ENCODE measurements around the gene PIK3R5.
A peak's percentile ranks its signal among the peaks of the same experiment; 100 is the strongest.
"Not testable (repeated sequence)": the region's sequence is repeated elsewhere in the genome, so short reads cannot be mapped to it uniquely, and the experiment has no call there.

PIK3R5 gene

GRCh38 chr17:8872705-8873435 is 92.6 kb downstream of the PIK3R5 start:
- DNase-seq, result peak; percentile 54

DNA sequence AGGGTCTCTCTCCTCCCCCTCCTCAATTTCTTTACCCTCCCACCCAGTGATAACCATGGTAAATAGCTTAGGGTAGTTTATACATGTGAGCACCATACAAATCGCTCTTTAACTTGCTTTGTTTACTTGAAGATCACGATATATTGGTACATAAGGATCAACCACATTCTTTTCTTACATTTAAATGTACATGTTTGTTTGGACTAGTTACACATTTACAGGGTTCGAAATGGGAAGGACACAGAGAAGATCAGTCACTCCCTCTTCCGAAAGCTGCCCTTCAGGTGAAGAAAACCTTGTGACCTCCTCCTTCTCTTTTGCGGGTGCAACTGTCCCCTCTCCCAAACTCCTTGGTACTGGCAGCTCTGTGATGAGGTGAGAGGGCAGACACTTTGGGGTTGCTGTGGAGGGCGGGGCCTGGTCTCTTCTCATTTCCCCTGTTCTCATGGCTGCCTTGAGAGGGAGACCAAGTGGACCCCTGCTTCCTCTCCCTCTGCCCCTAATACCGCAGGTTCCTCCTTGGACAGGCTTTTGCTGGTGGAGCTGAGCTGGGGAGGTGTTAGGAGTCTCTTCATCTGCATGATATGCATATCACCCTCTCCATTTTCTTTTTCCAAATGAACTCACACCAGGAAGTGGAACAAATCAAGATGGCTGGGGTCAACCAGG is 93.3 kb downstream of the PIK3R5 start:
- no peak for DNase-seq

DNA sequence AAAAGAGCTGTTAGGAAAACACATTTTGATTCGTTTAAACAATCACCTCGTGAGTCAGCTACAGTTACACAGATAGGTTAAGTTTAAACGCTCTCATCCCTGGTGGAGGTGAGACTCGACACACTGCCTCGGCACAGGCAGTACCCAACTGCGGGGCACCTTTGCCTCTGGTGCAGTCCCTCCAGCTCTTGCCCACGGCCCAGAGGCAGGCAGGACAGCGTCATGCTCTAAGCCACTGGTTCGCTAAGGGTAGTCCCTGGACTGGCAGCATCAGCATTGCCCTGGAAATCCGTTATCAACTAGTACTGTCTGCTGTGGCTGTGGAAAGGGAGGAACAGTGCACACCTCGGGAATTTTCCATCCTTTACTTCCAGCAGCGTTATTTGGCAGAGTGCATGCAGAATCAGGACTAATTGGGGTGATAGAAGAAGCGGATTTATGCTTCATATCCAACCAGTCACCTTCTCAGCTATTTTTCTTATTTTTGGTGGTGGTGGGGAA is 94.4 kb downstream of the PIK3R5 start:
- peak; percentile 17 for DNase-seq

- DNase-seq, result no peak
These were observed 95.0 kb downstream of the PIK3R5 start for GRCh38 chr17:8870406-8871040.

DNA sequence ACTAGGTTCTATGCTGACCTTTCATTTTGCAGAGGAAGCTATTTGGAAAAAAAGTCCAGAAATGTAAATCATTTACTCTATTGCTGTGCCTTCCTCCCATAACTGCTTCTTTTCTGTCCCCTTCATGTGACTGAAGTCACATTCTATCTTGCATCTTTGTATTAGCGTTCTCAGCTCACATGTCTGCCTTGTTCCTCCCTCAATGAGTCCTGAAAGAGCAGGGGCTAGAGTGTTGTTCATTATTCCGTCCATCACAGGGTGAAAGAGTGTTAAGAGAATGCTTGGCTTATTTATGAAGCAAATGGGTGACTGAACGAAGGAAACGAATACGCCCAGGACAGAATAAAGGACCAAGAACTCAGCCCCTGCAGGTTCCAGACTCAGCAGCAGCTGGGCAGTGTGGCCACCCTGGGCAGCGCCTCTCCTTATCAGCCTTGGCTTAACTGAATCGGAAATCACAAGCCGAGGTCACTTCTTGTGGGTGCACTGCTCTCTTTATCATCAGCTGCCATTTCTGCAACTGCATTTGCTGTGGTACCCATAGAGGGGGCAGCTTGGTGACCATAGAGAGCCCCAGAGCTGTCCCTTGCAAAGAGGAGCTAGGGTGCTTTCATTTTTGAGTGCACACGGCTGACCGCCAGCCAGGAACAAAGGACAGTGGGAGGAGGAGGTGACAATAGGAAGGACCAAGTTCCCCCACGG is 96.2 kb downstream of the PIK3R5 start:
- no peak for DNase-seq

DNA sequence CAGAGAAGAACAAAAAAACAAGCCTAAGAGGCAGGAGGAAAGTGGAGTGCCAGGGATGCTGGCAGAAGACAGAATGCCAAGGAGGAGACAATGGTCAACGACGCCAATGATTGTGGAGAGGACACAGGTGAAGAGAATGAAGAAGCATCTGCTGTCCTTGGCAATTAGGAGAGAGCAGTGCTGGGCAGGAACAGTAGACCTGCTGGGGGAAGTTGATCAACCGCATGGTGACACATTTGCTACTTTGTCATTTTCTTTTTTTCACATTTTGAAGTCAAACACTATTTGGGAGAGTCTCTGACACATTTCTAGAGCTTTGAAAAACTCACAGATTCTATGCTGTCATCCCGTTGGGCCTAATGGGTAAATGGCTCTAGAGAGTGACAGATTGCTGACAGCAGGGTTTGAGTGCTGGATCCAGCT is 97.0 kb downstream of the PIK3R5 start:
- no peak for DNase-seq

- DNase-seq, result no peak
These were observed 97.4 kb downstream of the PIK3R5 start for GRCh38 chr17:8868092-8868491.

DNA sequence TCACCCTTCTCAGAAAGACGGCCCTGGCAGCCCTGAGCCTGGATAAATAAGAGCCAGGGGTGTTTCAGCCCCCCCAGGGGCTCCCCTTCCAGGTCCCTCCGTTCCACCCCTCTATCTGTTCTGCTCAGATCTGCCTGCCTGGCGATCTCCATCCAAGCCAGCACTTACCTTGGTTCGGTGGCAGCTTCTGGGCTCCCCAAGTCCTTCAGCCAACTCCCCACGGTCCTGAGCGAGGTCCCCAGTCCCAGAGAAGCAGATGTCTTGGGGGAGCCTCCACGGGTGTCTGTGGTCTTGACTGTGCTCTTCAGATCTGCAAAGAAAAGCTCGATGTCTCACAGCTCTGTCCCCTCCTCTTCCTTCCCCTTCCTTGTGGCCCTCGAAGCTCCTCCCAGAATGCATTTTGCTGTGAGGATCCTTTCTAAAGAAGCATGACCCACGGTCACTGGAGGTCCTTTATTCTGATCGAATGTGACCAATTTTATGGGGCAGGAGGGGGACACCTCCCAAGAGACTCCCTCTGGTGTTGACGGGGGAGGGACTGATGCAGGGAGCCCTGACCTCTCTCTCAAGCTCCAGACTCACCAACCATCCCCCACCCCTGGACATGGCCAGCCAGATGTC is 98.0 kb downstream of the PIK3R5 start, which contains the start of gene PIK3R6:
Gene PIK3R6, minus strand, starts transcription at position 314 of the 621 bp plus-strand sequence. CDS start 17,880 bp downstream, outside the sequence.
- peak; percentile 28 for DNase-seq

DNA sequence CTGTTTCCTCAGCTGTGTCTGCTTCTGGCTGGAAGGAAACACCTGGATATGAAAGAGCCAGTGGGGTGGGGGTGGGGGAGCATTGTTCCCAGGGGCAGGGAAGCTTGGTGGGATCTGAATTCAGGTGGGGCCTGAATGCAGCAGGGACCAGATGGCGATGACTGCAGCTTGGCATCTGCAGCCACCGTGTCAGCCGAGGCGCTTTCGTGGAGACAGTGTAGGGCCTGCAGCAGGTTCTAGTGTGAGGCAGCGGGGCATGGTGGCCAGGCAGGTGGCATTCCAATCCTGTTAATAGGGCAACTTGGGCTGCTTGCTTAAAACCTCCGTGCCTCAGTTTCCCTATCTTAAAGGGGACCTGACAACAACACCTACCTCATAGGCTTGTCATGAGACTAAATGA is 99.7 kb downstream of the PIK3R5 start:
- no peak for DNase-seq

- DNase-seq, result no peak
These were observed 100.1 kb downstream of the PIK3R5 start for GRCh38 chr17:8865385-8865784.

- DNase-seq, result no peak
These were observed 103.1 kb downstream of the PIK3R5 start for GRCh38 chr17:8862213-8863056.

DNA sequence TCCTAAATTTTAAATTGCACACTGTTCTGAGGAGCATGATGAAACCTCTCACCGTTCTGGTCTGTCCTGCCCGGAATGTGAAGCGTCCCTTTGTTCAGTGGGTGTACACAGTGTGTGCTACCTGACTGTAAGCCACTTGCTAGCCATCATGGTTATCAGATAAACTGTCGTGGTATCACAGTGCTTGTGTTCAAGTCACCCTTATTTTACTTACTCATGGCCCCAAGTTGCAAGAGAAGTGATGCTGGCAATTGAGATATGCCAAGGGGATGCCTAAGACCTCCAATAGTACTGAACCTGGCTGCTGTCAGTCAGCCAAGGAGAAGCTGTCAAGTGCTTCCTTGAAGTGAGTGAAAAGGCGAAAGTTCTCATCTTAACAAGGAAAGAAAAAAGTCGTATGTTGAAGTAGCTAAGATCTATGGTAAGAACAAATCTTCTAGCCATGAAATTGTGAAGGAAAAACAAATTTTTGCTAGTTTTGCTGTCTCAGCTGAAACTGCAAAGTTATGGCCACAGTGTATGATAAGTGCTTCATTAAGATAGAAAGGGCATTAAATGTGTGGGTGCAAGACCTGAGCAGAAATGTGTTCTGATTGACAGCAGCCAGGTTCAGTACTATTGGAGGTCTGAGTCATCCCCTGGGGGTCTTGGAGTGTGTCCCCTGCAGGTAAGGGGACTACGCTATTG is 103.9 kb downstream of the PIK3R5 start:
- DNase-seq, result no peak

DNA sequence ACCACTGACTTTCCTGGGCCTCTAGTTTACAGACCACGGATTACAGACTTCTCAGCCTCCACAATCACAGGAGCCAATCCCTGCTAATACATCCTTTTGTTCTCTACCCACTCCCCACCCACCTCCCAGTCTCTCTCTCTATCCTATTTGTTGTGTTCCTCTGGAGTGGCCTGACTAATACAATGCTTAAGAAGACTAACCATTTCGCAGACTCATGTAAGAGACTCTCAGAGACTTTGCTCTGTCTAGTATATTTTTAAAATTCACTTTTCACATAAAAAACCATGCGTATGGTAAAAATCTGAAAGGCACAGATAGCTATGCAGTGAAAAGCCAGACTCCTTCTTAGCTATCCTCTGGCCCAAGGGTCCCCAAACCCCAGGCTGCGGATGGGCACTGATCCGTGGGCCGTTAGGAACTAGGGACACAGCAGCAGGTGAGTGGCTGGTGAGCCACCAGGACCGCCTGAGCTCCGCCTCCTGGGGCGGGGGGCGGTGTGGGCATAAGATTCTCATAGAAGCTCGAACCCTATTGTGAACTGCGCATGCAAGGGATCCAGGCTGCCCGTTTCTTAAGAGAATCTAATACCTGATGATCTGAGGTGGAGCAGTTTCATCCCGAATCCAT is 105.6 kb downstream of the PIK3R5 start:
- no peak for DNase-seq

DNA sequence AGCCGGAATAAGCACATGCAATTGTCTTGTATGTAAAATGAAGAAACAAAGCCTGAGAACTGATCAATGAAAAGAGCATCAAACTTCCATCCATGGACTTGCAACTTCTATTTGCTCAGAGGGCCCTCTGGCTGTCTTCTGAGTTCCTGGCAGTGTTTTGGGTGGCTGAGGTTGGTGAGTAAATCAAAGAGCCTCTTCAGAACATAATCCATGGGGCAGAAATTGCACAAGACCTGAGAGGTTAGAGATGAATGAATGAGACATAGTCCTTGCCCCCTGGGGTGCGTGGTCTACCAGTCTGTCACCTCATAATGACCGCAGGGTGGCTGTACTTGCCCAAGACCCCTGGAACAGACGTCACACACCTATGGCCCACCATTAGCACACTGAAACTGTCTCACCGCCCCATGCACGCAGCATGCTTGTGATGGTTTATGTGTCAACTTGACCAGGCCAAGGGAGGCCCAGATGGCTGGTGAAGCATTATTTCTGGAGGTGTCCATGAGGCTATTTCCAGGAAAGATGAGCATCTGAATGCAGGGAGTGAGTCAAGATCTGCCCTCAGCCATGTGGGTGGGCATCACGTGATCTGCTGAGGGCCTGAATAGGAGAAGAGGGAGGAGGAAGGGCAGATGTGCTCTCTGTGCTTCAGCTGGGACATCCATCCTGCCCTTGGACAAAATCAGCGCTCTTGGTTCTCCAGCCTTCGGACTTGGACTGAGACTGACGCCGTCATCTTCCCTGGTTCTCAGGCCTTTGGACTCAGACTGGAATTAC is 106.3 kb downstream of the PIK3R5 start:
- DNase-seq, result no peak

DNA sequence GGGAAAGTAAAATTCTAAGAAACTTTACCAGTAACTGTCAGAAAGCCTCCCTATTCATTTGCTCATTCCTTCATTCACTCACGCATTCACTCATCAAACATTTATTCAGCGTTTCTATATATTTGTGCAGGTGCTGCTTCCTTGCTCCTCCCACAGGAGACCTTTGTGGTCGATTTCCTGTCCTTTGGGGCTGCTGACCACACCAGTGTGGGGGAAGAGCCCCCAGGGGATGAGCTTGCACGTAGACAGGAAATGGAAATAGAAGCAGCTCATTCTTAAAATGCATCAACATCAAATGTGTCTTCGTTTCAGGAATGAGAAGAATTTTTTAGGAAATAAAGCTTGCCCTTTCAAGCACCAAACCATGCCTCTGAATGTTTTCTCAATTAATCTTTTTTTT is 107.6 kb downstream of the PIK3R5 start:
- no peak for DNase-seq

- DNase-seq, result no peak
These were observed 108.5 kb downstream of the PIK3R5 start for GRCh38 chr17:8856869-8857575.

GRCh38 chr17:8856205-8856603 is 109.3 kb downstream of the PIK3R5 start:
- not testable (repeated sequence) for DNase-seq

GRCh38 chr17:8855477-8856204 is 109.9 kb downstream of the PIK3R5 start:
- DNase-seq, result no peak
